Activated CD8-positive, alpha-beta T cell treated with anti-CD3 and anti-CD28 coated beads for 36 hours (primary cell): ENCODE results near the gene PREX1. TPM values are rescaled to one million over a fixed set of nuclear protein-coding genes. Genes with fewer than 3 reads are reported as not detected.

ENCODE experiments used
- ATAC-seq: fragments of 200-7000 bp; cut with Tn5 transposase; one replicate; pipeline ENCODE4 v1.10.0; 2021; ENCODE audit warnings: mild to moderate bottlenecking, moderate library complexity
- CTCF ChIA-PET: fragments of 350-600 bp; sonication (Branson Sonifier 250); formaldehyde crosslinking; loops from one replicate; lab custom pipeline; 2021; ENCODE audit warnings: antibody characterized with exemption; lab: Charles Lee
- POLR2A ChIA-PET: fragments of 350-600 bp; sonication (Branson Sonifier 250); formaldehyde crosslinking; loops from one replicate; lab custom pipeline; 2021; ENCODE audit warnings: antibody characterized with exemption; lab: Charles Lee
- DNase-seq: peaks from one replicate; pipeline ENCODE4 v3.0.0-alpha.2; 2020
- H3K27ac Mint-ChIP-seq: one replicate; pipeline ENCODE4 v1.8.0; 2021; ENCODE audit warnings: mild to moderate bottlenecking, mixed read lengths
- H3K27me3 Mint-ChIP-seq: one replicate; pipeline ENCODE4 v1.8.0; 2021; ENCODE audit warnings: mixed read lengths
- H3K36me3 Mint-ChIP-seq: one replicate; pipeline ENCODE4 v1.8.0; 2021; ENCODE audit warnings: low read depth, mixed read lengths
- H3K4me1 Mint-ChIP-seq: one replicate; pipeline ENCODE4 v1.8.0; 2021; ENCODE audit warnings: low read depth, mixed read lengths
- H3K4me3 Mint-ChIP-seq: one replicate; pipeline ENCODE4 v1.8.0; 2021; ENCODE audit warnings: mild to moderate bottlenecking, moderate library complexity, mixed read lengths
- H3K9me3 Mint-ChIP-seq: one replicate; pipeline ENCODE4 v1.8.0; 2021; ENCODE audit warnings: mixed read lengths
- CTCF ChIP-seq: fragments of 200-600 bp; IDR thresholded peaks from one replicate; pipeline ENCODE4 v1.8.0; 2022; ENCODE audit warnings: antibody characterized with exemption, mild to moderate bottlenecking
- intact Hi-C: fragments of 100-400 bp; cut with micrococcal nuclease; formaldehyde crosslinking; loops from one replicate; pipeline ENCODE4 v1.10.0; 2022
- total RNA-seq, 2 experiments: library from RNA; stranded (reverse); gene quantifications; one replicate each; pipeline ENCODE4 v1.2.3, GENCODE V29; 2021

The PREX1 gene
- total RNA-seq, 2 experiments from 2014 or later = 79.7 to 80.5 TPM

GRCh38 chr20:48722737-48723191, 105.0 kb downstream of the PREX1 start:
- ChIA-PET CTCF (interaction anchor here (1.4 to 2.1 kb wide), 2 partner anchors 16 to 65 kb away, joined by 4 to 7 read pairs; no protein-coding TSS in a partner anchor), POLR2A (interaction anchor here (0.9 to 10.0 kb wide), 2 partner anchors 14 to 24 kb away, joined by 4 to 81 read pairs; no protein-coding TSS in a partner anchor)
- H3K4me3 Mint-ChIP-seq = no peak overlapping the region
- intact Hi-C loops = no loop called here
- peaks cover 76% of the 10 kb centered on the region for H3K36me3 Mint-ChIP-seq
- no peaks in the 10 kb centered on the region for H3K9me3 Mint-ChIP-seq
- DNase-seq (peak; percentile 60), ATAC-seq (peak; percentile 34)
- H3K4me1 Mint-ChIP-seq = peaks cover 68% of the 10 kb centered on the region
- no peaks in the 10 kb centered on the region for H3K27me3 Mint-ChIP-seq
- peak overlapping the region; percentile 58 for H3K27ac Mint-ChIP-seq
- TF ChIP-seq CTCF = no peak

GRCh38 chr20:48722002-48722731, 105.6 kb downstream of the PREX1 start:
- Mint-ChIP-seq H3K9me3 (no peaks in the 10 kb centered on the region), H3K36me3 (peaks cover 77% of the 10 kb centered on the region), H3K4me3 (no peak overlapping the region), H3K27me3 (no peaks in the 10 kb centered on the region), H3K27ac (peak overlapping the region; percentile 58), H3K4me1 (peaks cover 73% of the 10 kb centered on the region)
- POLR2A ChIA-PET = interaction anchor here (0.6 to 10.0 kb wide), 3 partner anchors 8 to 15 kb away, joined by 4 to 81 read pairs (median 4); no protein-coding TSS in a partner anchor
- CTCF ChIA-PET = interaction anchor here (1.0 to 2.1 kb wide), 3 partner anchors 15 to 108 kb away, joined by 3 to 7 read pairs (median 4); no protein-coding TSS in a partner anchor
- no peak for DNase-seq
- TF ChIP-seq CTCF = no peak
- ATAC-seq = no peak
- intact Hi-C loops = no loop called here

- Mint-ChIP-seq H3K27ac (peak overlapping the region; percentile 58), H3K4me1 (peaks cover 80% of the 10 kb centered on the region), H3K9me3 (no peaks in the 10 kb centered on the region), H3K27me3 (no peaks in the 10 kb centered on the region), H3K36me3 (peaks cover 76% of the 10 kb centered on the region), H3K4me3 (no peak overlapping the region)
- no peak for TF ChIP-seq CTCF
- DNase-seq (no peak), ATAC-seq (no peak)
- CTCF ChIA-PET = interaction anchor here (1.0 to 2.1 kb wide), 3 partner anchors 14 to 109 kb away, joined by 3 to 7 read pairs (median 3); no protein-coding TSS in a partner anchor
- intact Hi-C loops = no loop called here
- POLR2A ChIA-PET = interaction anchor here (0.6 to 10.0 kb wide), 3 partner anchors 9 to 15 kb away, joined by 4 to 81 read pairs (median 4); no protein-coding TSS in a partner anchor
Measured at GRCh38 chr20:48721324-48722001, 106.3 kb downstream of the PREX1 start.

GRCh38 chr20:48720256-48720985, 107.4 kb downstream of the PREX1 start:
- no peaks in the 10 kb centered on the region for H3K27me3 Mint-ChIP-seq
- DNase-seq (no peak), ATAC-seq (no peak)
- ChIA-PET CTCF (interaction anchor here (1.3 kb wide), 1 partner anchor 13 kb away, joined by 3 read pairs; no protein-coding TSS in a partner anchor), POLR2A (interaction anchor here (10.0 kb wide), 1 partner anchor 16 kb away, joined by 81 read pairs; no protein-coding TSS in a partner anchor)
- TF ChIP-seq CTCF = no peak
- H3K9me3 Mint-ChIP-seq = no peaks in the 10 kb centered on the region
- peaks cover 84% of the 10 kb centered on the region for H3K4me1 Mint-ChIP-seq
- intact Hi-C loops = no loop called here
- H3K4me3 Mint-ChIP-seq = no peak overlapping the region
- peak overlapping the region; percentile 91 for H3K27ac Mint-ChIP-seq
- H3K36me3 Mint-ChIP-seq = peaks cover 74% of the 10 kb centered on the region
